GM12878 (cell line): ENCODE results near the gene DIP2C. TPM values are rescaled to one million over a fixed set of nuclear protein-coding genes. Genes with fewer than 3 reads are reported as not detected.

Experiments used
- ATAC-seq: fragments of 200-7000 bp; cut with Tn5 transposase; 3 replicates; pipeline ENCODE4 v1.9.1; 2020; ENCODE audit warnings: mild to moderate bottlenecking, moderate library complexity
- BruUV-seq: library from RNA; stranded (reverse); fragments of 400-500 nt; replicated peaks from 2 replicates; lab custom pipeline; 2021; lab: Mats Ljungman, UMichigan
- CTCF ChIA-PET: fragments of 300-600 bp; sonication (Branson Sonifier 250); formaldehyde crosslinking; extraction: SDS; loops from one replicate; lab custom pipeline; 2021; ENCODE audit warnings: inconsistent platforms; lab: Yijun Ruan, JAX
- POLR2A ChIA-PET: fragments of 350-600 bp; formaldehyde crosslinking; extraction: SDS; loops from one replicate; lab custom pipeline; 2021; ENCODE audit warnings: inconsistent platforms; lab: Charles Lee
- RAD21 ChIA-PET: fragments of 300-600 bp; sonication (Branson Sonifier 250); formaldehyde crosslinking; loops from one replicate; lab custom pipeline; 2023; ENCODE audit warnings: antibody characterized with exemption; ENCODE audit not compliant: unreplicated experiment; lab: Charles Lee
- SMC1A ChIA-PET: fragments of 300-600 bp; sonication (Branson Sonifier 250); formaldehyde crosslinking; loops from one replicate; lab custom pipeline; 2023; ENCODE audit not compliant: unreplicated experiment, uncharacterized antibody; lab: Charles Lee
- DNase-seq: peaks from one replicate; pipeline ENCODE4 v3.0.0-alpha.2; 2011; ENCODE audit warnings: low read depth, low spot score
- FAIRE-seq: peaks from 3 replicates; lab custom pipeline; 2011; peaks lifted over from hg19 to GRCh38; lab: Jason Lieb, UNC
- H2AFZ ChIP-seq: 2 replicates; pipeline ENCODE4 v1.6.0; 2011; ENCODE audit warnings: low read depth, low read length, control low read depth; ENCODE audit not compliant: control insufficient read depth
- H3K27ac ChIP-seq: 2 replicates; pipeline ENCODE4 v1.5.1; 2011; ENCODE audit warnings: control low read depth; ENCODE audit not compliant: control insufficient read depth, insufficient read depth
- H3K27me3 ChIP-seq, 2 experiments: replicated peaks in 1 of 2; 2 replicates each; pipeline versions ENCODE4 v1.6.0 to v1.6.1; 2011; ENCODE audit warnings: low read length in 1 of 2; ENCODE audit not compliant: control insufficient read depth in 2 of 2, insufficient read depth in 2 of 2
- H3K36me3 ChIP-seq, 2 experiments: 2 replicates each; pipeline ENCODE4 v1.5.1; 2011; ENCODE audit warnings: low read length in 1 of 2; ENCODE audit not compliant: control insufficient read depth in 2 of 2, insufficient read depth in 2 of 2
- H3K4me1 ChIP-seq: 2 replicates; pipeline ENCODE4 v1.6.1; 2011; ENCODE audit warnings: mild to moderate bottlenecking, low read length, moderate library complexity, mixed read lengths; ENCODE audit not compliant: control insufficient read depth, insufficient read depth
- H3K4me2 ChIP-seq: 2 replicates; pipeline ENCODE4 v1.6.0; 2011; ENCODE audit warnings: control low read depth; ENCODE audit not compliant: control insufficient read depth, insufficient read depth
- H3K4me3 ChIP-seq: fragments of 200-600 bp; sonication (generic); 2 replicates; pipeline ENCODE4 v1.5.1; 2016
- H3K79me2 ChIP-seq: 2 replicates; pipeline ENCODE4 v1.6.0; 2011; ENCODE audit warnings: low read length; ENCODE audit not compliant: control insufficient read depth, insufficient read depth
- H3K9ac ChIP-seq: 2 replicates; pipeline ENCODE4 v1.8.0; 2011; ENCODE audit warnings: low read length, control low read depth, mixed read lengths; ENCODE audit not compliant: control insufficient read depth, insufficient read depth
- H3K9me3 ChIP-seq: replicated peaks from 3 replicates; pipeline ENCODE4 v1.5.1; 2011; ENCODE audit warnings: mild to moderate bottlenecking, low read length; ENCODE audit not compliant: control insufficient read depth, insufficient read depth
- H4K20me1 ChIP-seq: 2 replicates; pipeline ENCODE4 v1.6.0; 2011; ENCODE audit not compliant: control insufficient read depth, insufficient read depth
- ATF7 ChIP-seq: fragments of 450-650 bp; IDR thresholded peaks from 2 replicates; pipeline ENCODE4 v1.6.1; 2016; ENCODE audit warnings: low read depth, mild to moderate bottlenecking
- BACH1 ChIP-seq: fragments of 450-650 bp; IDR thresholded peaks from 2 replicates; pipeline ENCODE4 v1.6.1; 2017; ENCODE audit warnings: mild to moderate bottlenecking, borderline replicate concordance
- CBX3 ChIP-seq: fragments of 200-600 bp; sonication (generic); IDR thresholded peaks from 2 replicates; pipeline ENCODE4 v1.6.1; 2016; ENCODE audit warnings: low read depth, borderline replicate concordance
- DPF2 ChIP-seq: fragments of 450-650 bp; IDR thresholded peaks from 2 replicates; pipeline ENCODE4 v1.6.1; 2017; ENCODE audit warnings: mild to moderate bottlenecking
- E2F4 ChIP-seq: IDR thresholded peaks from 2 replicates; pipeline ENCODE4 v1.6.1; 2012; ENCODE audit warnings: low read depth, low read length, improper control_type of control experiment
- EED ChIP-seq: sonication (generic); IDR thresholded peaks from 2 replicates; pipeline ENCODE4 v1.6.1; 2016; ENCODE audit warnings: antibody characterized with exemption, low read depth
- KLF5 ChIP-seq: fragments of 450-650 bp; IDR thresholded peaks from 2 replicates; pipeline ENCODE4 v1.6.1; 2014; ENCODE audit warnings: mild to moderate bottlenecking; ENCODE audit not compliant: partially characterized antibody
- PML ChIP-seq: IDR thresholded peaks from 2 replicates; pipeline ENCODE4 v1.6.1; 2012; ENCODE audit warnings: low read length, inconsistent platforms
- RFX5 ChIP-seq: IDR thresholded peaks from 2 replicates; pipeline ENCODE4 v1.6.1; 2011; ENCODE audit warnings: low read depth, low read length, improper control_type of control experiment
- TAF1 ChIP-seq: IDR thresholded peaks from 2 replicates; pipeline ENCODE4 v1.6.1; 2011; ENCODE audit warnings: mild to moderate bottlenecking, low read depth, low read length, borderline replicate concordance
- ZNF207 ChIP-seq: fragments of 450-650 bp; IDR thresholded peaks from 2 replicates; pipeline ENCODE4 v1.6.1; 2014; ENCODE audit warnings: antibody characterized with exemption, mild to moderate bottlenecking, borderline replicate concordance
- ZNF274 ChIP-seq: IDR thresholded peaks from one replicate; pipeline ENCODE4 v1.8.0; 2011; ENCODE audit not compliant: insufficient read length, insufficient read depth
- WGBS: methylation state at CpG from one replicate; pipeline ENCODE4 v1.1.6; 2016; ENCODE audit warnings: low lambda C conversion rate; ENCODE audit not compliant: insufficient replicate concordance, insufficient coverage; ENCODE audit errors: missing lambda C conversion rate; 5-methylcytosine and 5-hydroxymethylcytosine counted together
- in situ Hi-C: fragments of 300-500 bp; cut with MboI; formaldehyde crosslinking; loops from 9 replicates; pipeline ENCODE4 v1.14.3; 2018; ENCODE audit warnings: mixed read lengths
- intact Hi-C: fragments of 100-400 bp; cut with micrococcal nuclease; formaldehyde crosslinking; loops from one replicate; pipeline ENCODE4 v1.14.2; 2022; ENCODE audit not compliant: unreplicated experiment
- polyA plus RNA-seq, 11 experiments: library from polyadenylated mRNA; depleted of rRNA in 4 of 11; unstranded in 6 of 11; stranded (reverse) in 5 of 11; fragments of >200 nt; fragmentation: Nextera tagmentation in 4 of 11; fragmentation: Illumina TruSeq in 1 of 11; extraction: Ambion mirVana in 4 of 11; extraction: Trizol in 1 of 11; gene quantifications; 1 replicate in 1 of 11; 2 replicates in 10 of 11; pipeline versions ENCODE4 v1.2.1 to v1.2.3, GENCODE V29; 2011 to 2016; ENCODE audit warnings: inconsistent platforms in 2 of 11, missing spikeins in 2 of 11, low read depth in 1 of 11
- total RNA-seq, 4 experiments: library from RNA; depleted of rRNA in 3 of 4; stranded (reverse); fragments of >200 nt in 3 of 4; fragmentation: Illumina TruSeq in 1 of 4; extraction: Trizol in 1 of 4; gene quantifications; 2 replicates each; pipeline versions ENCODE4 v1.2.1 to v1.2.3, GENCODE V29; 2013 to 2021

The DIP2C gene
- total and polyA plus RNA-seq, 10 of the 15 experiments (the other 5 are each of a cell fraction or from before 2014, with no cell fraction given): 0.01 to 0.10 (median 0.06) TPM

DNA sequence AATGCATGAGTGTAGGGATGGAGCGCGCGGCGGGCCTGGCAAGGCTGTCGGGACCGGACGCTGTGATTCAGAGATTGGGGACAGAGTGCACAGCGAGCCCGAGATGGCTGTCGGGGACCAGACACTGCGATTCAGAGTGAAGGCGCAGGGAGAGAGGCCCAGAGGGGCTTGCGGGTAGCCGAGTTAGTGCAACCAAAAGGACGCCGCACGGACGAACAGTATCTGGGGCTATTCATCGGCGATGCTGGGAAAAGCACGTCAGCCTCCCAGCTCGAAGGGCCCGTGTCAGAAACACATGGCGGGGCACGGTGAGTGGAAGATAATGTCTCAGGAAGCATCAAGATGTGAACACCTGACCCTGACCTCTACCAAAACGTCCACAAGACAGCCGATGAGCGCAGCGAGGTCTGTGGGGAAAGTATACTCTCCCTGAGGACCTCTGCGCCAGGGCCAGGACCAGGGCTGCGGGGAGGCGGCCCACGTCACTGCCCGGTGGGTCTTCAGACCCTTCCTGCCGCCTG is 338.4 kb downstream of the DIP2C start:
- Histone ChIP-seq H3K4me1 (no peaks in the 10 kb centered on the region), H3K27ac (no peak overlapping the region), H3K79me2 (no peaks in the 10 kb centered on the region), H3K36me3 (no peaks in the 10 kb centered on the region), H2AFZ (no peak overlapping the region), H4K20me1 (no peaks in the 10 kb centered on the region), H3K9ac (no peak overlapping the region), H3K4me3 (no peak overlapping the region), H3K9me3 (no peaks in the 10 kb centered on the region), H3K27me3 (no peaks in the 10 kb centered on the region; a peak in 1 of 4 replicates), H3K4me2 (no peak overlapping the region)
- CTCF ChIA-PET: no interaction called here
- SMC1A ChIA-PET: no interaction called here
- FAIRE-seq (no peak), ATAC-seq (no peak), DNase-seq (no peak)
- TF ChIP-seq DPF2 (no peak), ATF7 (no peak), EED (no peak), ZNF207 (no peak), PML (no peak), KLF5 (no peak), TAF1 (no peak), ZNF274 (no peak), E2F4 (no peak), RFX5 (no peak), CBX3 (no peak), BACH1 (no peak)
- POLR2A ChIA-PET: no interaction called here
- intact Hi-C loops: no loop called here
- in situ Hi-C loops: no loop called here
- no TSS peak for BruUV-seq
- RAD21 ChIA-PET: no interaction called here
- WGBS: 81% methylated on average over 32 of the region's 35 CpGs
